H9 (cell line): ENCODE results near the gene ATP1A3. TPM values are rescaled to one million over a fixed set of nuclear protein-coding genes. Genes with fewer than 3 reads are reported as not detected.

Source experiments
- DNase-seq: peaks from one replicate; pipeline ENCODE4 v3.0.0-alpha.2; 2017
- H2AFZ ChIP-seq: one replicate; pipeline ENCODE4 v1.6.1; 2013; ENCODE audit warnings: mild to moderate bottlenecking, low read length, control low read depth, moderate library complexity
- H2AK5ac ChIP-seq: 2 replicates; pipeline ENCODE4 v1.6.1; 2013; ENCODE audit warnings: low read length, control low read depth, mixed read lengths; ENCODE audit not compliant: insufficient read length
- H2BK120ac ChIP-seq: one replicate; pipeline ENCODE4 v1.6.1; 2013; ENCODE audit warnings: low read depth, mild to moderate bottlenecking, low read length, control low read depth, inconsistent platforms; ENCODE audit not compliant: poor library complexity, severe bottlenecking
- H2BK12ac ChIP-seq: 2 replicates; pipeline ENCODE4 v1.6.1; 2013; ENCODE audit warnings: low read length, control low read depth, mixed read lengths, low read depth; ENCODE audit not compliant: insufficient read length
- H2BK15ac ChIP-seq: 2 replicates; pipeline ENCODE4 v1.6.1; 2013; ENCODE audit warnings: low read depth, low read length, control low read depth
- H2BK20ac ChIP-seq: one replicate; pipeline ENCODE4 v1.6.1; 2013; ENCODE audit warnings: low read depth, mild to moderate bottlenecking, low read length, control low read depth, inconsistent platforms; ENCODE audit not compliant: poor library complexity, severe bottlenecking
- H2BK5ac ChIP-seq: 2 replicates; pipeline ENCODE4 v1.6.1; 2013; ENCODE audit warnings: low read length, control low read depth, mixed read lengths; ENCODE audit not compliant: insufficient read length
- H3K14ac ChIP-seq: 2 replicates; pipeline ENCODE4 v1.6.1; 2013; ENCODE audit warnings: low read length, control low read depth; ENCODE audit not compliant: insufficient read depth
- H3K18ac ChIP-seq: 2 replicates; pipeline ENCODE4 v1.6.1; 2013; ENCODE audit warnings: low read depth, mild to moderate bottlenecking, mixed read lengths, low read length, control low read depth; ENCODE audit not compliant: insufficient read length
- H3K23ac ChIP-seq: 2 replicates; pipeline ENCODE4 v1.6.1; 2013; ENCODE audit warnings: low read length, control low read depth, mixed read lengths, low read depth; ENCODE audit not compliant: insufficient read length
- H3K23me2 ChIP-seq: 2 replicates; pipeline ENCODE4 v1.6.1; 2013; ENCODE audit warnings: low read depth, mild to moderate bottlenecking, mixed read lengths, low read length, control low read depth; ENCODE audit not compliant: insufficient read length, poor library complexity, severe bottlenecking
- H3K27ac ChIP-seq: 2 replicates; pipeline ENCODE4 v1.5.1; 2013; ENCODE audit warnings: low read length, control low read depth, mixed read lengths, low read depth; ENCODE audit not compliant: insufficient read length
- H3K27me3 ChIP-seq: 2 replicates; pipeline ENCODE4 v1.6.1; 2013; ENCODE audit warnings: low read length, control low read depth, inconsistent platforms; ENCODE audit not compliant: insufficient read depth
- H3K4ac ChIP-seq: 2 replicates; pipeline ENCODE4 v1.6.1; 2013; ENCODE audit warnings: low read depth, mild to moderate bottlenecking, control low read depth, inconsistent platforms, low read length, moderate library complexity
- H3K4me1 ChIP-seq: 2 replicates; pipeline ENCODE4 v1.6.1; 2013; ENCODE audit warnings: low read length, control low read depth, inconsistent platforms; ENCODE audit not compliant: insufficient read depth
- H3K4me2 ChIP-seq: 2 replicates; pipeline ENCODE4 v1.6.1; 2013; ENCODE audit warnings: low read length, control low read depth, mixed read lengths; ENCODE audit not compliant: insufficient read length, insufficient read depth
- H3K56ac ChIP-seq: 2 replicates; pipeline ENCODE4 v1.6.1; 2013; ENCODE audit warnings: low read depth, mild to moderate bottlenecking, mixed read lengths, low read length, control low read depth; ENCODE audit not compliant: insufficient read length
- H3K79me1 ChIP-seq: 2 replicates; pipeline ENCODE4 v1.6.1; 2013; ENCODE audit warnings: low read depth, mild to moderate bottlenecking, moderate library complexity, low read length, control low read depth, inconsistent platforms; ENCODE audit not compliant: insufficient read depth, poor library complexity, severe bottlenecking
- H3K79me2 ChIP-seq: 2 replicates; pipeline ENCODE4 v1.6.1; 2013; ENCODE audit warnings: low read length, control low read depth, inconsistent platforms; ENCODE audit not compliant: insufficient read depth
- H3K9ac ChIP-seq: 2 replicates; pipeline ENCODE4 v1.6.1; 2013; ENCODE audit warnings: low read length, control low read depth, mixed read lengths; ENCODE audit not compliant: insufficient read length; ENCODE audit errors: extremely low read depth
- H3K9me3 ChIP-seq: one replicate; pipeline ENCODE4 v1.6.1; 2013; ENCODE audit warnings: low read depth, low read length, inconsistent platforms; ENCODE audit not compliant: control insufficient read depth
- H3T11ph ChIP-seq: one replicate; pipeline ENCODE4 v1.6.1; 2013; ENCODE audit warnings: mild to moderate bottlenecking, low read length, control low read depth, inconsistent platforms
- H4K20me1 ChIP-seq: one replicate; pipeline ENCODE4 v1.6.1; 2013; ENCODE audit not compliant: control insufficient read depth, insufficient read length, insufficient read depth
- H4K5ac ChIP-seq: 2 replicates; pipeline ENCODE4 v1.6.1; 2013; ENCODE audit warnings: low read depth, mild to moderate bottlenecking, mixed read lengths, low read length, control low read depth; ENCODE audit not compliant: insufficient read length
- H4K8ac ChIP-seq: replicated peaks from 2 replicates; pipeline ENCODE4 v1.6.1; 2013; ENCODE audit warnings: low read length, control low read depth, mixed read lengths, low read depth; ENCODE audit not compliant: insufficient read length
- H4K91ac ChIP-seq: 2 replicates; pipeline ENCODE4 v1.6.1; 2013; ENCODE audit warnings: low read depth, mild to moderate bottlenecking, moderate library complexity, mixed read lengths, low read length, control low read depth; ENCODE audit not compliant: insufficient read length
- H3K27ac Mint-ChIP-seq, 3 experiments: 2 replicates in 2 of 3; 3 replicates in 1 of 3; pipeline ENCODE4 v1.8.0; 2020 to 2021; ENCODE audit warnings: mixed read lengths in 3 of 3, mild to moderate bottlenecking in 1 of 3, moderate library complexity in 1 of 3
- H3K27me3 Mint-ChIP-seq: 2 replicates; pipeline ENCODE4 v1.8.0; 2021; ENCODE audit warnings: low read depth, mild to moderate bottlenecking, moderate library complexity, mixed read lengths
- H3K36me3 Mint-ChIP-seq, 3 experiments: 2 replicates in 2 of 3; 3 replicates in 1 of 3; pipeline ENCODE4 v1.8.0; 2020 to 2021; ENCODE audit warnings: low read depth in 3 of 3, mixed read lengths in 3 of 3; ENCODE audit not compliant: insufficient read depth in 1 of 3
- H3K4me1 Mint-ChIP-seq, 2 experiments: 2 replicates each; pipeline ENCODE4 v1.8.0; 2020; ENCODE audit warnings: mixed read lengths in 2 of 2
- H3K4me3 Mint-ChIP-seq, 2 experiments: 2 replicates in 1 of 2; 3 replicates in 1 of 2; pipeline ENCODE4 v1.8.0; 2020 to 2021; ENCODE audit warnings: mild to moderate bottlenecking in 2 of 2, mixed read lengths in 2 of 2, moderate library complexity in 1 of 2
- H3K9me3 Mint-ChIP-seq, 2 experiments: 2 replicates in 1 of 2; 3 replicates in 1 of 2; pipeline ENCODE4 v1.8.0; 2020; ENCODE audit warnings: mild to moderate bottlenecking in 2 of 2, mixed read lengths in 2 of 2, moderate library complexity in 1 of 2
- CTCF ChIP-seq: fragments of 200-600 bp; sonication (generic); conservative IDR thresholded peaks from 3 replicates; pipeline ENCODE4 v1.8.0; 2021; ENCODE audit warnings: antibody characterized with exemption, mild to moderate bottlenecking
- WGBS: extraction: QIAGEN DNeasy Blood & Tissue Kit; methylation state at CpG from one replicate; pipeline ENCODE4 v1.1.7; 2013; ENCODE audit warnings: missing lambda C conversion rate, low lambda C conversion rate, mixed read lengths; ENCODE audit not compliant: insufficient read length; ENCODE audit errors: extremely low coverage; 5-methylcytosine and 5-hydroxymethylcytosine counted together
- total RNA-seq: library from RNA; stranded (reverse); gene quantifications from 2 replicates; pipeline ENCODE4 v1.2.1, GENCODE V29; 2021

Gene ATP1A3
- total RNA-seq, 1 experiment from 2014 or later, result 11.6 TPM

DNA sequence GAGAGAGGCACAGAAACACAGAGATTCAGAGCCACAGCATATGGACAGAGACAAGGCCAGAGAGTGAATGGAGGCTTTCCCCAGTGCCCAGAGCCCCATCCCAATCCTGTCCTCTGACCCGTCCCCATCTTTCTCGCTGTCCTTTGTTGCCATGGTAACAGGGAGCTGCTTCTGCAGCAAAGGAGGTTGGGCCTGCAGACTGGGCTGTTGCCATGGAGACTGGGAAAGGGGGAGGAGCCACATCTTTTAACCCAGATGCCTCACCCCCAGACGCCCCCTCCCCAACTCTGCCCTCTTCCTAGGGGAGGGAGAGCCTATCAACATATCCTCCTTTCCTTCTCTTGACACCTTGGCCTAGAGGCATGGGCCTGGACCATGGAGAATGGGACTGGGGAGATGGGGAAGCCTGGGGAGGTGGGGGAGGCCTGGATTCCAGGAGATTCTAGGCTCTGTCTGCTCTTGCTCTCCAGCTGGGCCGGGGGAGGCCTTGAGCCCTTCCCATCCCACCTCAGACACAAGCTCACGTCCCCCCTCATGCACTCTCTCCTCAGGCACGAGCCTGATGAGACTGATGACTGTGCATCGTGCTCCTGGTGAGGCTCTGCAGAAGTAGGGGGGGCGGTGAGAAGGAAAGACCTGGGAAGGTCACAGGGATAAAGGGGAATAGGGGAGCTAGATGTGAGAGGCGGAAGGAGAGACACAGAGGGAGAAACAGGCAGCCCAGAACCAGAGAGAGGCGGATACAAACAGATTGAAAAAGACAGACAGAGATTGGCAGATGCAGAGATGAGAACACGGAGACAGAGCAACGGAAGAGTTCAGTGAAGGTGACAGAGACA is 2.1 kb upstream of the ATP1A3 start:
- no peak overlapping the region for H3T11ph ChIP-seq
- peaks cover 2% of the 10 kb centered on the region for H4K20me1 ChIP-seq
- H3K27me3 ChIP-seq, result peaks cover 28% of the 10 kb centered on the region
- no peak overlapping the region for H3K4ac ChIP-seq
- H2BK15ac ChIP-seq, result no peak overlapping the region
- H3K23me2 ChIP-seq, result peaks cover 9% of the 10 kb centered on the region
- H3K14ac ChIP-seq, result no peak overlapping the region
- H2BK20ac ChIP-seq, result no peak overlapping the region
- no peak overlapping the region for H2BK120ac ChIP-seq
- no peak overlapping the region for H4K5ac ChIP-seq
- no peak overlapping the region for H4K91ac ChIP-seq
- TF ChIP-seq CTCF, result no peak
- no peak overlapping the region for H2AFZ ChIP-seq
- H3K4me1 Mint-ChIP-seq, result peaks cover 23 to 51% of the 10 kb centered on the region in 2 experiments
- peak overlapping the region in 1 of 3 experiments; percentile 61; a peak in 1 of 7 replicates for H3K27ac Mint-ChIP-seq
- no peak overlapping the region for H3K56ac ChIP-seq
- H2BK12ac ChIP-seq, result no peak overlapping the region
- no peak overlapping the region for H3K4me2 ChIP-seq
- no peak overlapping the region for H4K8ac ChIP-seq
- H3K27ac ChIP-seq, result no peak overlapping the region
- H3K4me1 ChIP-seq, result no peaks in the 10 kb centered on the region
- peaks cover 0 to 2% of the 10 kb centered on the region in 2 experiments; a peak in 3 of 5 replicates for H3K9me3 Mint-ChIP-seq
- H3K23ac ChIP-seq, result no peak overlapping the region
- H2BK5ac ChIP-seq, result no peak overlapping the region
- H3K18ac ChIP-seq, result no peak overlapping the region
- peaks cover 3 to 12% (median 4%) of the 10 kb centered on the region in 3 experiments; a peak in 6 of 7 replicates for H3K36me3 Mint-ChIP-seq
- peak overlapping the region in 1 of 2 experiments; percentile 43; a peak in 3 of 5 replicates for H3K4me3 Mint-ChIP-seq
- no CpG with 5 or more reads among the region's 12 CpGs for WGBS
- no peaks in the 10 kb centered on the region for H3K79me1 ChIP-seq
- H3K9ac ChIP-seq, result no peak overlapping the region
- peaks cover 84% of the 10 kb centered on the region for H3K27me3 Mint-ChIP-seq
- DNase-seq, result peak; percentile 69
- no peaks in the 10 kb centered on the region for H3K9me3 ChIP-seq
- no peaks in the 10 kb centered on the region for H3K79me2 ChIP-seq
- H2AK5ac ChIP-seq, result no peak overlapping the region
